ENCODE results near the gene RAP2A.

The RAP2A gene

GRCh38 chr13:97395447-97396136 is 38.4 kb upstream of the RAP2A start:
- no peak overlapping the region for H3K4me3 ChIP-seq (ENCODE audit: low read depth, low read length)
- no peak overlapping the region for H3K27ac ChIP-seq
- H3K27me3 ChIP-seq (replicated peaks) = no peaks in the 10 kb centered on the region
- in situ Hi-C loops (cut with HindIII; ENCODE audit: low pct_ligation_motif_present, low sequenced_read_pairs) = no loop called here
- peaks cover 2% of the 10 kb centered on the region for H3K36me3 ChIP-seq (replicated peaks)
- TF ChIP-seq CTCF (IDR thresholded peaks at IDR 0.05; ENCODE audit: low read depth, low read length, missing control alignments) = no peak
- DNase-seq = peak; percentile 5

- Histone ChIP-seq H3K36me3 (replicated peaks) (no peaks in the 10 kb centered on the region), H3K27me3 (replicated peaks) (no peaks in the 10 kb centered on the region), H3K4me3 (ENCODE audit: low read depth, low read length) (no peak overlapping the region), H3K27ac (no peak overlapping the region)
- no peak for TF ChIP-seq CTCF (IDR thresholded peaks at IDR 0.05; ENCODE audit: low read depth, low read length, missing control alignments)
- no peak for DNase-seq
- in situ Hi-C loops (cut with HindIII; ENCODE audit: low pct_ligation_motif_present, low sequenced_read_pairs) = no loop called here
Observed at GRCh38 chr13:97397267-97397666, 36.7 kb upstream of the RAP2A start.

- H3K27me3 ChIP-seq (replicated peaks) = no peaks in the 10 kb centered on the region
- no peak for TF ChIP-seq CTCF (IDR thresholded peaks at IDR 0.05; ENCODE audit: low read depth, low read length, missing control alignments)
- H3K36me3 ChIP-seq (replicated peaks) = no peaks in the 10 kb centered on the region
- DNase-seq = no peak
- H3K27ac ChIP-seq = no peak overlapping the region
- in situ Hi-C loops (cut with HindIII; ENCODE audit: low pct_ligation_motif_present, low sequenced_read_pairs) = no loop called here
- no peak overlapping the region for H3K4me3 ChIP-seq (ENCODE audit: low read depth, low read length)
Observed at GRCh38 chr13:97401421-97401820, 32.5 kb upstream of the RAP2A start.

GRCh38 chr13:97403893-97404750 is 29.8 kb upstream of the RAP2A start:
- TF ChIP-seq CTCF (IDR thresholded peaks at IDR 0.05; ENCODE audit: low read depth, low read length, missing control alignments) = no peak
- in situ Hi-C loops (cut with HindIII; ENCODE audit: low pct_ligation_motif_present, low sequenced_read_pairs) = no loop called here
- H3K4me3 ChIP-seq (ENCODE audit: low read depth, low read length) = no peak overlapping the region
- no peaks in the 10 kb centered on the region for H3K36me3 ChIP-seq (replicated peaks)
- H3K27me3 ChIP-seq (replicated peaks) = no peaks in the 10 kb centered on the region
- no peak for DNase-seq
- no peak overlapping the region for H3K27ac ChIP-seq

GRCh38 chr13:97407540-97407939 is 26.4 kb upstream of the RAP2A start:
- no peak for TF ChIP-seq CTCF (IDR thresholded peaks at IDR 0.05; ENCODE audit: low read depth, low read length, missing control alignments)
- no peak overlapping the region for H3K4me3 ChIP-seq (ENCODE audit: low read depth, low read length)
- H3K27ac ChIP-seq = no peak overlapping the region
- DNase-seq = no peak
- in situ Hi-C loops (cut with HindIII; ENCODE audit: low pct_ligation_motif_present, low sequenced_read_pairs) = no loop called here
- H3K36me3 ChIP-seq (replicated peaks) = no peaks in the 10 kb centered on the region
- H3K27me3 ChIP-seq (replicated peaks) = no peaks in the 10 kb centered on the region

Measured in brain microvascular endothelial cell (primary cell).